SU-DHL-6 (cell line): ENCODE data around the gene MAP2K4.

Source experiments
- EZH2phosphoT487 ChIP-seq: fragments of 200-600 bp; sonication (generic), shearing (Covaris generic); conservative IDR thresholded peaks from 2 replicates; pipeline ENCODE4 v1.6.1; 2018; ENCODE audit warnings: mild to moderate bottlenecking, antibody characterized with exemption, low read length, moderate library complexity, mixed read lengths
- TF ChIP-seq, protein P1 (sequence below): fragments of 200-600 bp; sonication (generic); IDR thresholded peaks from one replicate; pipeline ENCODE4 v1.5.1; 2017; ENCODE audit warnings: antibody characterized with exemption, mild to moderate bottlenecking, low read length, moderate library complexity; ENCODE audit not compliant: insufficient read depth, poor library complexity, severe bottlenecking

DNA sequence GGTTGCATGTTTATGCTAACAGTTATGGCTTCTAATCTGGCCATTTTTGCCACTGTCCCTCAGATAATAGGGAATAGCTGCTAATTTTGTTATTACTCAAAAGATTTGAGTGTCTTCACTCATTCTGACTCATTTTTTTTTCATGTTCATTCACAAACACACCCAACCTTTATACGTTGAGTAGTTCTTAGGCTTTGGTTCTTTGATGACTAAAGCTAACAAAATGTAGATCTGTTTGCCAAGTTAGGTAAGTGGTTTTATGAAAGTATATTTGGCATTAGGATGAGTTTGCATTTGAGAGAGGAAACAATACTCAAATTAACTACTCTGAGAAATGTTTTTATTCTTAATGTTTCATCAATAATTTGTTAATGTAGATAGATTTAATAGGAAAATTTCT is 3.6 kb downstream of the MAP2K4 start:
- TF ChIP-seq EZH2phosphoT487, result no peak
- TF ChIP-seq, protein P1, sequence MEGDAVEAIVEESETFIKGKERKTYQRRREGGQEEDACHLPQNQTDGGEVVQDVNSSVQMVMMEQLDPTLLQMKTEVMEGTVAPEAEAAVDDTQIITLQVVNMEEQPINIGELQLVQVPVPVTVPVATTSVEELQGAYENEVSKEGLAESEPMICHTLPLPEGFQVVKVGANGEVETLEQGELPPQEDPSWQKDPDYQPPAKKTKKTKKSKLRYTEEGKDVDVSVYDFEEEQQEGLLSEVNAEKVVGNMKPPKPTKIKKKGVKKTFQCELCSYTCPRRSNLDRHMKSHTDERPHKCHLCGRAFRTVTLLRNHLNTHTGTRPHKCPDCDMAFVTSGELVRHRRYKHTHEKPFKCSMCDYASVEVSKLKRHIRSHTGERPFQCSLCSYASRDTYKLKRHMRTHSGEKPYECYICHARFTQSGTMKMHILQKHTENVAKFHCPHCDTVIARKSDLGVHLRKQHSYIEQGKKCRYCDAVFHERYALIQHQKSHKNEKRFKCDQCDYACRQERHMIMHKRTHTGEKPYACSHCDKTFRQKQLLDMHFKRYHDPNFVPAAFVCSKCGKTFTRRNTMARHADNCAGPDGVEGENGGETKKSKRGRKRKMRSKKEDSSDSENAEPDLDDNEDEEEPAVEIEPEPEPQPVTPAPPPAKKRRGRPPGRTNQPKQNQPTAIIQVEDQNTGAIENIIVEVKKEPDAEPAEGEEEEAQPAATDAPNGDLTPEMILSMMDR, result no peak
